HEK293T (cell line): Measurements from ENCODE around the gene FHAD1.

ENCODE experiments used
- FOXM1 ChIP-seq: fragments of 450-650 bp; IDR thresholded peaks from 2 replicates; pipeline ENCODE4 v1.6.1; 2017; ENCODE audit warnings: mild to moderate bottlenecking, borderline replicate concordance
- HDGF ChIP-seq: fragments of 450-650 bp; IDR thresholded peaks from 2 replicates; pipeline ENCODE4 v1.6.1; 2017; ENCODE audit warnings: antibody characterized with exemption, borderline replicate concordance
- SUZ12 ChIP-seq: fragments of 450-650 bp; IDR thresholded peaks from 2 replicates; pipeline ENCODE4 v1.6.1; 2016; ENCODE audit warnings: mild to moderate bottlenecking
- TARDBP ChIP-seq: fragments of 450-650 bp; IDR thresholded peaks from 2 replicates; pipeline ENCODE4 v1.6.1; 2016

- no peak for TF ChIP-seq FOXM1
- TF ChIP-seq SUZ12 = no peak
- no peak for TF ChIP-seq HDGF
- TF ChIP-seq TARDBP = no peak
Measured at GRCh38 chr1:15229707-15230131, 17.3 kb upstream of the FHAD1 start.
